ENCODE results near the gene SMAD2. TPM values are rescaled to one million over a fixed set of nuclear protein-coding genes. Genes with fewer than 3 reads are reported as not detected.

The SMAD2 gene
- total and polyA plus RNA-seq, 2 experiments from 2014 or later: 30.9 to 90.7 TPM

- peak; percentile 27 for DNase-seq (ENCODE audit: low spot score)
- Mint-ChIP-seq H3K27ac (peak overlapping the region; percentile 90), H3K27me3 (ENCODE audit: insufficient read depth, low read depth, poor library complexity) (peaks cover 3% of the 10 kb centered on the region), H3K4me3 (peak overlapping the region; percentile 48), H3K36me3 (ENCODE audit: low read depth) (peaks cover 12% of the 10 kb centered on the region), H3K9me3 (no peaks in the 10 kb centered on the region), H3K4me1 (peaks cover 89% of the 10 kb centered on the region)
- Histone ChIP-seq H2AFZ (no peak overlapping the region), H3F3A (replicated peaks; ENCODE audit: low read depth) (no peaks in the 10 kb centered on the region), H3K4me2 (peak overlapping the region; percentile 64), H4K20me1 (replicated peaks; ENCODE audit: insufficient read depth) (peaks cover 27% of the 10 kb centered on the region), H3K27ac (ENCODE audit: low read depth) (peak overlapping the region; percentile 52), H3K79me2 (replicated peaks; ENCODE audit: insufficient read depth) (peaks cover 100% of the 10 kb centered on the region), H3K4me3 (peak overlapping the region; percentile 10), H3K36me3 (ENCODE audit: insufficient read depth) (no peaks in the 10 kb centered on the region; the same call in 1 of the 2 replicates), H3K27me3 (ENCODE audit: insufficient read depth) (no peaks in the 10 kb centered on the region), H3K4me1 (ENCODE audit: insufficient read depth) (peaks cover 78% of the 10 kb centered on the region), H3K9me2 (ENCODE audit: insufficient read depth) (no peaks in the 10 kb centered on the region)
- peak; percentile 53 for ATAC-seq
- no peak for TF ChIP-seq POLR2AphosphoS5 (IDR thresholded peaks at IDR 0.05; ENCODE audit: low read depth)
- TF ChIP-seq ZNF331 (CRISPR knock-in tag; IDR thresholded peaks at IDR 0.05; ENCODE audit: low read depth): no peak
- no peak for TF ChIP-seq STAT1 (IDR thresholded peaks at IDR 0.05; ENCODE audit: unreplicated experiment)
- no peak for TF ChIP-seq NANOG (IDR thresholded peaks at IDR 0.05; ENCODE audit: borderline replicate concordance)
- no peak for TF ChIP-seq ZNF462 (CRISPR knock-in tag; IDR thresholded peaks at IDR 0.05)
- TF ChIP-seq CREB1 (CRISPR knock-in tag; IDR thresholded peaks at IDR 0.05; ENCODE audit: low read depth): no peak
- TF ChIP-seq EZH2 (IDR thresholded peaks at IDR 0.05; ENCODE audit: low read depth, unreplicated experiment): no peak
- TF ChIP-seq ETS1 (IDR thresholded peaks at IDR 0.05): no peak
- no peak for TF ChIP-seq REST (IDR thresholded peaks at IDR 0.05; ENCODE audit: unreplicated experiment)
- no peak for TF ChIP-seq ZNF114 (CRISPR knock-in tag; IDR thresholded peaks at IDR 0.05)
- TF ChIP-seq JUNB (IDR thresholded peaks at IDR 0.05; ENCODE audit: unreplicated experiment): no peak
- no peak for TF ChIP-seq CTCF (conservative IDR thresholded peaks at IDR 0.05; ENCODE audit: low read depth in 2 of 2)
- no peak for TF ChIP-seq EZH2phosphoT487 (IDR thresholded peaks at IDR 0.05; ENCODE audit: unreplicated experiment)
These were observed 31.8 kb downstream of the SMAD2 start for GRCh38 chr18:47898696-47899095.

All from GM23338 (cell line).